ENCODE results near the gene CHD9NB.

DNA sequence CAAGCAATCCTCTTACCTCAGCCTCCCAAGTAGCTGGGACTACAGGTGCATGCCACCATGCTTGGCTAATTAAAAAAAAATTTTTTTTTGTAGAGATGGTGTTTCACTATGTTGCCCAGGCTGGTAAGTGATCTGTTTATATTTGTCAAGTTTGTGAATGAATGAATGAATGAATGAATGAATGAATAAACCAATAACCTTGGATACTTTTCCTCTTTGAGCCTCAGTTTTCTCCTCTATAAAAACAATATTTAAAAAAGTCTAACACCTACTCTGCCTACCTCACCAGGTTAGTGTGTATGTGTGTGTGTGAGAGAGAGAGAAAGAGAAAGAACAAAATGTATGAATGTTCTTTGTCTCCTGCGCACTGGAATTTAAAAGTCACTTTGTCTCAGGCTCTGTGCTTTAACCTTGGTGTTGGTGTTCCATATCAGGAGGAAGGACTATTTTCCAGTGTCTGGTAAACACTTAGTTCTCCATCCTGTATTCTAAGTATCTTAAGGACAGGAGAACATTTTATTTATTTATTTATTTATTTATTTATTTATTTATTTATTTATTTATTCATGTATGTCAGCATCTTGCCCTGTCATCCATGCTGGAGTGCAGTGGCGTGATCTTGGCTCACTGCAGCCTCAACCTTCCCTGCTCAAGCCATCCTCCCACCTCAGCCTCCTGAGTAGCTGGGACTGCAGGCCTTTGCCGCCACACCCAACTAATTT, 29.1 kb upstream of the CHD9NB start:
- TF ChIP-seq ZNF274 (IDR thresholded peaks at IDR 0.05; ENCODE audit: low read depth, low read length), result no peak
- TF ChIP-seq YY1 (IDR thresholded peaks at IDR 0.05; ENCODE audit: insufficient read depth, insufficient read length), result no peak

Data from NT2/D1 (cell line).